Mucosa of rectum (tissue), 2 donors: ENCODE data around the gene GALNT5.

Experiments used
- H3K27ac ChIP-seq, 2 donors: one replicate each; pipeline ENCODE4 v1.7.0; 2013; ENCODE audit warnings: inconsistent platforms in 2 of 2, low read depth in 2 of 2, low read length in 2 of 2
- H3K27me3 ChIP-seq, 2 donors: one replicate each; pipeline ENCODE4 v1.7.0; 2013; ENCODE audit warnings: low read length in 2 of 2; ENCODE audit not compliant: control insufficient read depth in 2 of 2, insufficient read depth in 2 of 2
- H3K36me3 ChIP-seq, 2 donors: one replicate each; pipeline ENCODE4 v1.7.0; 2013; ENCODE audit warnings: low read length in 2 of 2; ENCODE audit not compliant: control insufficient read depth in 2 of 2, insufficient read depth in 2 of 2
- H3K4me1 ChIP-seq, 2 donors: one replicate each; pipeline ENCODE4 v1.7.0; 2013; ENCODE audit warnings: low read length in 2 of 2, mild to moderate bottlenecking in 1 of 2; ENCODE audit not compliant: control insufficient read depth in 2 of 2, insufficient read depth in 2 of 2
- H3K4me3 ChIP-seq, 2 donors: one replicate each; pipeline ENCODE4 v1.7.0; 2013; ENCODE audit warnings: low read length in 2 of 2
- H3K9ac ChIP-seq, 2 donors: one replicate each; pipeline ENCODE4 v1.7.0; 2013; ENCODE audit warnings: low read length in 2 of 2, low read depth in 1 of 2, mild to moderate bottlenecking in 1 of 2
- H3K9me3 ChIP-seq, 2 donors: one replicate each; pipeline ENCODE4 v1.7.0; 2013; ENCODE audit warnings: low read length in 2 of 2; ENCODE audit not compliant: control insufficient read depth in 2 of 2
- donor health status: healthy.
- donor health status: Normal muscosa, but diverticular disease.

GALNT5 gene

GRCh38 chr2:157250836-157251235 is 6.7 kb upstream of the GALNT5 start:
- H3K27ac ChIP-seq, result no peak overlapping the region
- H3K4me3 ChIP-seq, result no peak overlapping the region
- H3K4me1 ChIP-seq, result peaks cover 0 to 2% of the 10 kb centered on the region in 2 donors
- no peak overlapping the region for H3K9ac ChIP-seq
- H3K27me3 ChIP-seq, result no peaks in the 10 kb centered on the region
- H3K36me3 ChIP-seq, result no peaks in the 10 kb centered on the region
- H3K9me3 ChIP-seq, result no peaks in the 10 kb centered on the region

DNA sequence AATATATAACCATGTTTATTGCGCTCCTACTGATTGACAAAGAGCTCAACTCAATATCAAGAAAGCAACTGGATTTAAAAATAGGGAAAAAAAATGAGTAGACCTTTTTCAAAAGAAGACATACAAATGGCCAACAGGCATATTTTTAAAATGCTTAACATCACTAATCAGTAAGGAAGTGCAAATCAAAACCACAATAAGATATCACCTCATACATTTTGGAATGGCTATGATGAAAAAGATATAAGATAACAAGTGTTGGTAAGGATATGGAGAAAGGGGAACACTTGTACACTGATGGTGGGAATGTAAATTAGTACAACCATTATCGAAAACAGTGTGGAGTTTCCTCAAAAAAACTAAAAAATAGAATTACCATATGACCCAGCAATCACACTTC is 5.6 kb upstream of the GALNT5 start:
- H3K27me3 ChIP-seq, result no peaks in the 10 kb centered on the region
- peaks cover 0 to 10% of the 10 kb centered on the region in 2 donors for H3K4me1 ChIP-seq

GRCh38 chr2:157252529-157252928 is 5.0 kb upstream of the GALNT5 start:
- no peak overlapping the region for H3K4me3 ChIP-seq

More for the DNA sequence above, 5.6 kb upstream of the GALNT5 start:
- no peak overlapping the region for H3K4me3 ChIP-seq
- no peak overlapping the region for H3K9ac ChIP-seq
- H3K27ac ChIP-seq, result no peak overlapping the region
- H3K36me3 ChIP-seq, result no peaks in the 10 kb centered on the region
- H3K9me3 ChIP-seq, result no peaks in the 10 kb centered on the region

GRCh38 chr2:157254041-157254440 is 3.5 kb upstream of the GALNT5 start:
- H3K27me3 ChIP-seq, result no peaks in the 10 kb centered on the region
- no peak overlapping the region for H3K4me3 ChIP-seq
- no peak overlapping the region for H3K9ac ChIP-seq
- peaks cover 0 to 24% of the 10 kb centered on the region in 2 donors for H3K4me1 ChIP-seq
- no peaks in the 10 kb centered on the region for H3K9me3 ChIP-seq
- H3K27ac ChIP-seq, result no peak overlapping the region
- no peaks in the 10 kb centered on the region for H3K36me3 ChIP-seq

More at GRCh38 chr2:157252529-157252928, 5.0 kb upstream of the GALNT5 start:
- H3K9me3 ChIP-seq, result no peaks in the 10 kb centered on the region
- H3K27me3 ChIP-seq, result no peaks in the 10 kb centered on the region
- H3K4me1 ChIP-seq, result peaks cover 0 to 14% of the 10 kb centered on the region in 2 donors
- H3K36me3 ChIP-seq, result no peaks in the 10 kb centered on the region
- no peak overlapping the region for H3K9ac ChIP-seq
- H3K27ac ChIP-seq, result no peak overlapping the region

DNA sequence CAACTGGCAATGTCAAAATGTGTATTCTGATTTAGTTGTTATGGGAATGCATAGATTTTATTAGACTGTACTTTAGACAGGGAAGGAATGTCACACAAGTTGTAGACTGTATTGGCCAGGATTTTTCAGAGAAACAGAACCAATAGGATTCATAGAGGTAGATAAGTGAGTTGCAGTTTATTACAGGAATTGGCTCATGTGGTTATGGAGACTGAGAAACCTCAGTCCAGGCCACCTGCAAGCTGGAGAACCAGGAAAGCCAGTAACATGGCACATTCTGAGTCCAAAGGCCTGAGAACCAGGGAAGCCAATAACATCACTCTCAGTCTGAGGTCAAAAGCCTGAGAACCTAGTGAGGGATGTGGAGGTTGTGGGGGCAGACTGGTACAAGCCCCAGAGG is 1.8 kb upstream of the GALNT5 start:
- Histone ChIP-seq H3K27me3 (no peaks in the 10 kb centered on the region), H3K36me3 (no peaks in the 10 kb centered on the region), H3K4me3 (no peak overlapping the region), H3K9me3 (no peaks in the 10 kb centered on the region), H3K27ac (peak overlapping the region in 1 of 2 donors; percentile 45), H3K4me1 (peaks cover 7 to 35% of the 10 kb centered on the region in 2 donors), H3K9ac (no peak overlapping the region)

DNA sequence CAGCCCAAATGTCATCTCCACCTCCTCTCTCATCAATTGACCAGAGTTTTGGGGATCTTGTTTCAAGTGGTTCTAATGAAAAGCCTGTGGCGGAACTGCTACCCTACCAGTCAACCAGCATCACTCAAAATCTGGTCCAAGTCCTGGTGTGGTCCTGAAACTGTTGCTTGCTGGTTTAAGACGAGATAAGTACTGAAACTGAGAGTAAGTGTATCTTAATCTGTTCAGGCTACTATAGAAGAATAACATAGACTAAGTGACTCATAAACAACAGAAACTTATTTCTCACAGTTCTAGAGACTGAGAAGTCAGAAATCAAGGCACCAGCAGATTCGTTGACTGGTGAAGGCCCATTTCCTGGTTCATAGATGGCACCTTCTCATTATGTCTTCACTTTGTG is 879 bp upstream of the GALNT5 start:
- Histone ChIP-seq H3K9ac (no peak overlapping the region), H3K27me3 (no peaks in the 10 kb centered on the region), H3K4me1 (peaks cover 9 to 36% of the 10 kb centered on the region in 2 donors), H3K4me3 (no peak overlapping the region), H3K36me3 (no peaks in the 10 kb centered on the region), H3K27ac (peak overlapping the region in 1 of 2 donors; percentile 94), H3K9me3 (no peaks in the 10 kb centered on the region)

DNA sequence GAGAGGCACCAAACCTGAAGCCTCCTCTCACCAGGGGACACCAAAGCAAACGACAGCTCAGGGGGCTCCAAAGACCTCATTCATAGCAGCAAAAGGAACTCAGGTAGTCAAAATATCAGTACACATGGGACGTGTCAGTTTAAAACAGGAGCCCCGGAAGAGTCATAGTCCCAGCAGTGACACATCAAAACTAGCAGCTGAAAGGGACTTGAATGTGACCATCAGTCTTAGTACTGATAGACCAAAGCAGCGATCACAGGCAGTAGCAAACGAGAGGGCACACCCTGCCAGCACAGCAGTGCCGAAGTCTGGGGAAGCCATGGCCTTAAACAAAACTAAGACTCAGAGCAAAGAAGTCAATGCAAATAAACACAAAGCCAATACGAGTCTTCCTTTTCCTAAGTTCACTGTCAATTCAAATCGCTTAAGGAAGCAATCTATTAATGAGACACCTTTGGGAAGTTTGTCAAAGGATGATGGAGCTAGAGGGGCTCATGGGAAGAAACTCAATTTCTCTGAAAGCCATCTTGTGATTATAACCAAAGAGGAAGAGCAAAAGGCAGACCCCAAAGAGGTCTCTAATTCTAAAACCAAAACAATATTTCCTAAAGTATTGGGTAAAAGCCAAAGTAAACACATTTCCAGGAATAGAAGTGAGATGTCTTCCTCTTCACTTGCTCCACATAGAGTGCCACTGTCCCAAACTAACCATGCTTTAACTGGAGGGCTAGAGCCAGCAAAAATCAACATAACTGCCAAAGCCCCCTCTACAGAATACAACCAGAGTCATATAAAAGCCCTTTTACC is 1.2 kb downstream of the GALNT5 start:
- Histone ChIP-seq H3K9ac (peak overlapping the region; percentile 69 to 76), H3K4me3 (peak overlapping the region; percentile 61 to 82), H3K27ac (peak overlapping the region; percentile 87 to 94)

GRCh38 chr2:157259386-157259785 is 1.9 kb downstream of the GALNT5 start:
- peaks cover 15 to 48% of the 10 kb centered on the region in 2 donors for H3K4me1 ChIP-seq
- no peaks in the 10 kb centered on the region for H3K36me3 ChIP-seq
- peak overlapping the region in 1 of 2 donors; percentile 69 for H3K9ac ChIP-seq
- H3K9me3 ChIP-seq, result no peaks in the 10 kb centered on the region
- H3K27ac ChIP-seq, result peak overlapping the region; percentile 87 to 94
- H3K27me3 ChIP-seq, result no peaks in the 10 kb centered on the region
- H3K4me3 ChIP-seq, result peak overlapping the region; percentile 61 to 82

More for the DNA sequence above, 1.2 kb downstream of the GALNT5 start:
- Histone ChIP-seq H3K36me3 (no peaks in the 10 kb centered on the region), H3K27me3 (no peaks in the 10 kb centered on the region), H3K9me3 (no peaks in the 10 kb centered on the region), H3K4me1 (peaks cover 12 to 44% of the 10 kb centered on the region in 2 donors)

DNA sequence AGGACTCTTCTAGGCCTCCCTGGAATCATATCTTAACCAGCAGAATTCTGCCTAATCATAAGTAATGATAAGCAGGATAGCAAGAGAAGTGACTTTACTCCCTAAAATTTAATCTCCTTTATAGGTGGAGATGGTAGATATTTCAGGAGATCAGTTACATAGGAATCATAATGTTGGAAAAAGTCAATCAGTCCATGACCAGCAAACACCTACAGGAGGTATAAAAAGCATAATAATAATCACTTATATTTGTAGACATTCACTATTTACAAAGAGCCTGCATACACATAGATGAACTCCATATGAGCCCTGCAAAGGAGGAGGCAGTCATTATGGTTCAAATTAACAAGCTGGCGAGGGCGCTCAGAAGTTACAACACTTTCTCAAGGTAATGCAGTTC is 2.5 kb downstream of the GALNT5 start:
- Histone ChIP-seq H3K27ac (peak overlapping the region; percentile 87 to 94), H3K4me1 (peaks cover 15 to 50% of the 10 kb centered on the region in 2 donors), H3K9me3 (no peaks in the 10 kb centered on the region), H3K27me3 (no peaks in the 10 kb centered on the region), H3K4me3 (peak overlapping the region; percentile 6 to 82), H3K9ac (peak overlapping the region in 1 of 2 donors; percentile 75), H3K36me3 (no peaks in the 10 kb centered on the region)

DNA sequence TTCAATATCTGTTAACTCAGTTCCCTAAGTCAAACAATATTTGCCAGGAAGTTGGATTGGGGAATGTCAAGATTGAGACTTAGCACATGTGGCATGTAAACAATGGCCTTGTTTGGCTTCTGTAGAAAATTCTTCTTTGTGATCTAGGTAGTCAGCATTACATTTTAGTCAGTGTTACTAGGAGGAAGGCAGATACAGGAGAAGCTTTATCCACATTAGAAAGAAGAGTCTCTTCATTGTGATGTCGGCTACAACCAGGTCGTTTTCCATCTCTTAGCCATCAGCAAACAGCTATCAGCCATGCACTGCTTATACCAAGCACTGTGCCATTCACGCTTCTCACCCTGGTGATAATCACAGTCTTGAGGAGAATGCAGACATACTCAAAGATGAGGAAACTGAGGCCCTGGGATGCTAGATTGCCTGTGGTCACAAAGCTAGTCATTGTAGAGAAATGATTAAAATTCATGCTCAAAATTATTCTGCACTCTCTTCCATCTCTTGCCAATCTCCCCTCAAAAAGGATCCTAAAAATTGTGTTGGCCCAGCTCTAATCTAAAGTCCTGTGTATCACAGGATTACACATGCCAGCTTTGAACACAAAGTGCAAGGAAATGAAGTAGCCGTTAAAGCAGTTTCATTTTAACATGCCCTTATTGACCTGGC is 3.2 kb downstream of the GALNT5 start:
- Histone ChIP-seq H3K4me1 (peaks cover 15 to 50% of the 10 kb centered on the region in 2 donors), H3K4me3 (peak overlapping the region; percentile 69 to 82), H3K36me3 (no peaks in the 10 kb centered on the region), H3K27me3 (no peaks in the 10 kb centered on the region), H3K9ac (peak overlapping the region; percentile 60 to 75), H3K27ac (peak overlapping the region; percentile 87 to 94), H3K9me3 (no peaks in the 10 kb centered on the region)
